GM18867 (cell line): Measurements from ENCODE around the gene HES1.
"Not testable (repeated sequence)": the region's sequence is repeated elsewhere in the genome, so short reads cannot be mapped to it uniquely, and the experiment has no call there.

ENCODE experiments used
- ATAC-seq: cut with Tn5 transposase; IDR thresholded peaks from one replicate; pipeline ENCODE4 v1.9.1; 2021; ENCODE audit warnings: mild to moderate bottlenecking, moderate library complexity; ENCODE audit not compliant: unreplicated experiment

Gene HES1

DNA sequence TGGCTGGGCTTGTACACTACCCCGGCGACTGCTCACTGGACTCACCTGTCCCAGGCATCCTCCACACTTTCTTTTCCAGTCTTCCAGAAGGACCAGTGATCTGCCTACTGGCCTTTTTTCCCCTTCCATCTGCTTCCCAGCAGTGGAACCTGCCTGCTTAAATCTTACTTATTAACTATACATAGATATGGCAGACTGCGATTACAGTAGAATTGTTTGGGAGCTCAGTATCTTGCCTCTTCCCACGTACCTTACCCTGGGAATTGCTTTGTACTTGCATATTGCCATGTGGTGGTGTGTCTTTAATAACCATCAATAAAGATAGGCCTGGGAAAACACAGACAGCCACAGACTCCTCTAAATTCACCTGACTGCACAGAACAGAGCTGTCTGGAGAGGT, 11.8 kb upstream of the HES1 start:
- no peak for ATAC-seq

DNA sequence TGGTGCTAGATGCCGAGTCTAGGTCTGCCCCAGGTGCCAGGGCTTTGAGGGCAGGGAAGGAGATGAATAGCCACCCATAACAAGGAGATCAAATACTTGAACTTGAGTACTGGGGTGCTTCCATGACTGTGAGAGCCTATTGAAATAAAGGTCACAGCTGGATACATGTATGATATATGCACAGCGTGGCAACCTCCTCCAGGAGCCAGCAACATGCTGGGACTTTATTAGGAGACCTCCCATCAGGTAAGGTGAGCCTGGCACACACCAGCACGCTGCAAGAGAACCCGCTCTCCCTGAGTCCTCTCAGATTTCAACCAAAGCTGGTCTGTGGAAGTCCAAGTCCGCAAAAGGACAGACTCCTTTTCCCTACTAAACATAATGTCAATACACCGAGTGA, 10.5 kb upstream of the HES1 start:
- no peak for ATAC-seq

DNA sequence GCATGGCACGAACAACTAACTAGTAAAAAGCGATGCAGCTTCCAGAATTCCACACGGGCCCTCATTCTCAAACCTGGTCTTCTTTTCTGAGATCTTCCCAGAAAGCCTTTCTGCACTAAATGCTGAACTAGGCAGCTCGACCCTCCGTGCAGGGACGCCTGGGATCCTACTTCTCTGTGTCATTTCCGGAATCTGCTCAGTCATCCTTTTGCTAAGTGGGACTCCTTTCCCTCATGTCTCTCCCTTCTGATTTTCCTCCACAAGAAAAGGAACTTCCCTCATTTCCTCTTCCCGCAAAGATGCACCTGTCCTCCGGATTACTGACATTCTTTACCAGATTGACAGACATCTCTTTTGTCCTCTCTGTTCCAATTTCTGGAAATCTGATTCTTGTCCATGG, 9.2 kb upstream of the HES1 start:
- ATAC-seq: no peak

GRCh38 chr3:194128202-194128918, 7.6 kb upstream of the HES1 start:
- no peak for ATAC-seq

DNA sequence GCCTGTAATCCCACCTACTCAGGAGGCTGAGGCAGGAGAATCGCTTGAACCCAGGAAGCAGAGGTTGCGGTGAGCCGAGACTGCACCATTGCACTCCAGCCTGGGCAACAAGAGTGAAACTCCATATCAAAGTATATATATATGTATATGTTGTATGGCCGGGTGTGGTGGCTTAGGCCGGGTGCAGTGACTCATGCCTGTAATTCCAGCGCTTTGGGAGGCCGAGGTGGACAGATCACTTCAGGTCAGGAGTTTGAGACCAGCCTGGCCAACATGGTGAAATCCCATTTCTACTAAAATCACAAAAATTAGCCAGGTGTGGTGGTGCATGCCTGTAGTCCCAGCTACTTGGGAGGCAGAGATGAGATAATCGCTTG, 7.0 kb upstream of the HES1 start:
- ATAC-seq: not testable (repeated sequence)

DNA sequence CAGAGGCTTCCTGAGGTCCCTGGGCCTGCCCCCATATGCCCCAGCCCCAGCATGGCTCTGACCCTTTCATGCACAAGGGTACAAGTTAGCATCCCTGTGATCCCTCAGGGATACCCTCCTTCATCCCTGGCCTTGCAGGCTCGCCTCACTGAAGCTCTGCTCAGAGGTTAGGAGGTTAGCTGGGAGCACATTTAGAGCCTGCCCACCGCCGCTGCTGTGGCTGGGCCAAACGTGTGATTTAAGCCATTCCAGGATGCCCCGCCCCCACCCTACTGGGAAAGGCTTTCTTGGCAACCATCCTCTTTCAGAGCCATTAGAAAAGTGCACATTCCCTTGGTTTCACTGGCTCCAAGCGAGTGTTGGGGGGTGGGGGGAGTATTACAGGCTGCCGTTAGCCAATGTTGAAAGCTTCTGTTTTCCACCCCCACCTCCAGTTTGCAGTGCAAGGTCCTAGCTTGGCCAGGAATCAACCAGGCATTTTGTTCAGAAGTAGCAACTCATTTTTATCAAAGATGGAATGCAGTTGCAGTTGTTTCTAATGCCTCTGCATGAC, 6.3 kb upstream of the HES1 start:
- no peak for ATAC-seq

DNA sequence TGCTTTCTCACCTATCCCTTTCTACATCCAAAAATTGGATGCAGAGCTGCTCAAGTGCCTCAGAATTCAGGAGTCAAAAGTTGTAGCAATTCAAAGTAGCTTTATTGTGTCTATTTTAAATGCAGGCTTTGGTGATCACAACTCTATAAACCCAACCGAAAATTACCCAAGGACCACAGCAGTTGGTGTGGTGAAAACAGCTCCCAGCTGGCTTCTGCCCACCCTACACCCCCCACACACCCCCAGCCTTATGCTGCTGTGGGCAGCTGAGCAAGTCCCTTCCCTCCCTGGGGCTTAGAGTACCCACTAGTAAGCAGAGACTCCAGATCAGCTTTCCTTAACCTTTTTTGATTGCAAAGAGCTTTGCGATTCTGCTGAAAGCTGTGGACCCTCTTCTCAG, 5.8 kb upstream of the HES1 start:
- no peak for ATAC-seq

GRCh38 chr3:194130807-194131589, 5.0 kb upstream of the HES1 start:
- ATAC-seq: peak; percentile 47

DNA sequence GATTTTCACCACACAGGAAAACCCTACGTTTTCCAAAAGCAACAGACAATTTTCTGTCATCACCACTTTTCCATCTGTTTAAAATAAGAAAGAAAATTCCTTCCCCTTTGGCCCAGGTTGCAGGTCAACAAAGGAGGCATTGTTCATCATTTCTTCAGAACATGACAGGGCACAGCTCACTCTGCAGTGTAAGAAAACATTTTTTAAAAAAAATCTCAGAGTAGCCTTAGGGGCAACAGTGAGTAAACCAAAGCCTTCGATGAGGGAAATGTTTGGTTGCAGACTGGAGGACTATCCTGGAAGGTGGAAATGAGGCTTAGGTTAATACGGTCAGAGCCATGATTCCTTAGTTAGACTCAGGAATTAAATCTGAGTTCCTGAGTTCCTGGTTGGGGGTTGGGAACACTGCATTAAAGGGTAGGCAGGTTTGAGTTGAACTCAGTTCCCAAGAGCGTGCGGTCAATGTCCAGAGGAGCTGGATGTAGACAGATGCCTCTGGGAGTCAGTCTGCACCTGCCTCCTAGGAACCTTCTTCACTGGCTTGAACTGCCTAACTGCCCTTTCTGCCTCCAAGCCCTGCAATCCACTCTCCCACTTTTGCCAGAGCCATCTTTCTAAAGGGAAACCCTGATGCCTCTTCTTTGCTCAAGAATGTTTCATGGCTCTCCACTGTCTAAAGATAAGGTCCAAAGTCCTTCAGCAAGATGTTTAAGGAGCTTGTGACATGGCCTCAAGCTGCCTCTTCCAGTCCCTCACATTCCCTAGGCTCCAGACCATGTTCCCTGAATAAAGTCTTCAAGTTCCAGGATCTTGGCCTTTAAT, 3.3 kb upstream of the HES1 start:
- no peak for ATAC-seq

- no peak for ATAC-seq
These were observed 2.2 kb upstream of the HES1 start for GRCh38 chr3:194133661-194134230.

DNA sequence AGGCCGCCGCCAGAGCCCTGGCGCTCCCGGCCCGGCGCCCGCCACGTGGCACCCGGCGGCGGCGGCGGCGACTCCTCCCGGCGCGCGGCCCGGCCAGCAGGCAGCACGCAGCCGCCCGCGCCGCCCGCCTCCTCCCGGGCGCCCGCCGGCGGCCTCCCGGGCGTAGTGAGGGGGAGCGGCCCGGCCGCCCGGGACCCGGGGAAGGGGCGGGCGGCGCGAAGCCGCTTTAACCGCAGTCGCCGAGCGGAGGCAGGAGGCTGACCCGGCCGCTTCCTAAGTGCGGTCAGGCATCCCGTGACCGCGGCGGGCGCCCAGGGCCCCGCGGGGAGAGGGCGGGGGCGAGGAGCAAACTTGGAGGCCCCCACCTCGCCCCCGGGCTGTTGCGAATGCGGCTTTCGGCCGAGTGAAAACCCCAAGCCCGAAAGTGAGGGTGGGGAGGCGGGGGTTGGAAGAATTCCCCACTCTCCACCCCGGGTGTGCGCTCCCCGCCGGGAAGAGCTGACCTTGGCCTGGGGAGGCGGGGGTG, 1.7 kb upstream of the HES1 start:
- ATAC-seq: peak; percentile 22

DNA sequence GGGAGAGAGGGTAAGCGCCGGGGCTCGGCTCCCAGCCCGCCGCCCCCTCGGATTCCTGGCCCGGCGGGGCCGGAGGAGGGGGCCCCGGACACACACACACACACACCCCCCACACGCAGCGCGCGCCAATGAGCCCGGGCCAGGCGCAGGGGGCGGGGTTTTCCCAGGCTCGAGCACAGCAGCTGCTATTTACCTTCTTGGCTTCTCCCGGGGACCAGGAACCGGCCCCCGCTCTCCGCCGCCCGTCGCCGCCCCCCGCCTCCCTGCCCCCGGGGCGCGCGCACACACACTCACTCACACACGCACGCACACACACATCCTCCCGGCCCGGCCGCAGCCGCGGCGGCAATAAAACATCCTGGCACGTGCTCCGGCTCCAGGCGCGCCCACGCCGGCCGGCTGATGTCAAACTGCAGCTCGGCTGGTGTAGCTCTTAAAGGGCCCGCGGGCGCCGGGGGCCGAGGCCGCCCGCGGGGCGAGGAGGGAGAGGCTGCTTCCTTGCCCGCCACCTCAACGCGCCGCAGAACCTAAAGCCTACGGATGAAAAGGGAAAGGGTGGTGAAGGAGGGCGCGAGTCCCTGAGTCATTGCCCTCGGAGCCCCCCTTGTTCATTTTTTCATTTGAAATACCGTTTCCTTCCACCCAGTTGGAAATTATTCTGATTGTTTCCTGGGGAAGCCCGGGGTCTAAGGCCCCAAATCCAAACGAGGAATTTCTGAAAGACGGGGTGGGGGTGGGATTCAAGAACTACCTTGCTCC, 1.0 kb upstream of the HES1 start:
- peak; percentile 39 for ATAC-seq

GRCh38 chr3:194135516-194135805, 487 bp upstream of the HES1 start:
- ATAC-seq: no peak

GRCh38 chr3:194136519-194137007, 615 bp downstream of the HES1 start:
- ATAC-seq: no peak

DNA sequence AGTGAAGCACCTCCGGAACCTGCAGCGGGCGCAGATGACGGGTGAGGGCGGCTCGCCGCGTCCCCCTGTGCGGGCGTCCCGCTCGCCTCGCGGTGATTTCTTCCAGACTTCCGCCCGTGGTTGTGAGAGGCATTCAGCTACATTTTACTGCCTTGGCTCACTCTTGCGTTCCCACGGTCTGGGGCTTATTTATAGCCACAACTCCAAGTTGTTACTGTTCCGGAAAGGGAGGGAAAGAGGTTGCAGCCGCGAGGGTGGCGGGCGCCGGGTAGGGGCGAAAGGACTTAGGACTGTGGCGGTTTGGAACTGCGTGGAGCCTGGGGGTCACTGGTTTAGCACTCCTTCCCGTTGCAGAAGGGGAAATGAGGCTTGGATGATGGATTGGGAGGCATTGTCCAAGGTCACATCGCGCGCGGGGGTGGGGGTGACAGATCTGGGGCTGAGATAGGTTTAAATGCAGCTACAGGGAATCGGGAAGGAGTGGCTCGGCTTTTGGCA, 1.1 kb downstream of the HES1 start:
- no peak for ATAC-seq

DNA sequence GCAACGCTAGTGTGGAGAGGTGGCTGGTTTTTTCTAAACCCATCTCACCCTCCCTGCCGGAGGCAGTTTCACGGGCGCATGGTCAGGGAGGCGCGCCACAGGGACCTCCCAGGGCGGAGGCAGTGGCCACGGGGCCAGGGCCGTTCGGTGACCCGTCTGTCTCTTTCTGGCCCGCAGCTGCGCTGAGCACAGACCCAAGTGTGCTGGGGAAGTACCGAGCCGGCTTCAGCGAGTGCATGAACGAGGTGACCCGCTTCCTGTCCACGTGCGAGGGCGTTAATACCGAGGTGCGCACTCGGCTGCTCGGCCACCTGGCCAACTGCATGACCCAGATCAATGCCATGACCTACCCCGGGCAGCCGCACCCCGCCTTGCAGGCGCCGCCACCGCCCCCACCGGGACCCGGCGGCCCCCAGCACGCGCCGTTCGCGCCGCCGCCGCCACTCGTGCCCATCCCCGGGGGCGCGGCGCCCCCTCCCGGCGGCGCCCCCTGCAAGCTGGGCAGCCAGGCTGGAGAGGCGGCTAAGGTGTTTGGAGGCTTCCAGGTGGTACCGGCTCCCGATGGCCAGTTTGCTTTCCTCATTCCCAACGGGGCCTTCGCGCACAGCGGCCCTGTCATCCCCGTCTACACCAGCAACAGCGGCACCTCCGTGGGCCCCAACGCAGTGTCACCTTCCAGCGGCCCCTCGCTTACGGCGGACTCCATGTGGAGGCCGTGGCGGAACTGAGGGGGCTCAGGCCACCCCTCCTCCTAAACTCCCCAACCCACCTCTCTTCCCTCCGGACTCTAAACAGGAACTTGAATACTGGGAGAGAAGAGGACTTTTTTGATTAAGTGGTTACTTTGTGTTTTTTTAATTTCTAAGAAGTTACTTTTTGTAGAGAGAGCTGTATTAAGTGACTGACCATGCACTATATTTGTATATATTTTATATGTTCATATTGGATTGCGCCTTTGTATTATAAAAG, 1.8 kb downstream of the HES1 start:
- ATAC-seq: peak; percentile 39

DNA sequence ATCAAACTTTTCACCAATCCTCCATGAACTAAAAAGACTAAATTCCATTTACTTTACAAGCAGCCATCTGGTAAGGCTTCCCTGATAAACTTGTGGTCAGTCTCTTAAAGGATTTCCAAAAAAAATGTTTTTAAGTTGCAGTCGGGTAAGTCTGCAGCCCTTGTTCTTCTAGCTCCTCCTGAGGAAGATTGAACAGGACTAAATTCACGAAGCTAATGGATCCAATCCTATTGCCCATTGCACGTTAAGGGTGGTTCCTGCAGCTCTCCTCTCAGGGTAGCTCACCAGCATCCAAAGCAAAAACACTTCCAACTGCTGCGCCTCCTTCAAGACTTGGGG, 2.8 kb downstream of the HES1 start:
- no peak for ATAC-seq

DNA sequence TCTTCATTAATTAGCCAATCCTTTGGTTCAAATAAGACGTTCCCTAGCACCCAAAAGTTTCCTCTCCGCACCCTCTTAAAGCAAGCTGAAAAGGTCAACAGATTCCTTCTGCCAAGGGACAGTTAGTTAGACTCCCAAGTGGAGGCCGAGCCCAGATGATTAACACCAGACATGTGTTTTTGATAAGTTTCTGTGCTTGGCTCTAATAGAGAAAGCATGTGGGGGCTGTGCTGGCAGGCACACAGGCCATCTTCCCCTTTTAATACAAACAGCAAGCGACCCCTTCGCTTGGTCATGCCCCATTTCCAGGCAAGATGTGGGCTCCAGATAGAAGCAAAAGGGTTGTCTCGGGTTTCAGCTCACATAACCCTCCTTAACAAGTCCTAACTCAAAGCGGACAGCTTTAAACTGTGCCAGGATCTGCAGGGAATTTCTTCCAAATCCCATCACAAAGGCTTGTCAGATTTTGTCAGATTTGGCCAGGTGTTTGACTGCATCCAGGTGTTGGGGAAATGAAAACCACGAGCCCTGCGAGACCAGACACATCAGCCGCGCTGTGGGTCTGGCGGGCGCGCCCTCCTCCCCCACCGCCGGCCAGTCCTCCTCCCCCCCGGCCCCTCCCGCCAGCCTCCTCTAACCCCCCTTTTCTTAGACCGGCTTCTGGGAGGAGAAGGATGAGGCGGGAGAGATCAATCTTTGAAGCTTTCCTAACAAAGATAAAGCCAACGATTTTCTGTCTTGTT, 3.3 kb downstream of the HES1 start:
- ATAC-seq: no peak
